H9 (cell line): ENCODE data around the gene BTBD6. TPM values are rescaled to one million over a fixed set of nuclear protein-coding genes. Genes with fewer than 3 reads are reported as not detected.

Experiments used
- DNase-seq: peaks from one replicate; pipeline ENCODE4 v3.0.0-alpha.2; 2017
- H2AFZ ChIP-seq: one replicate; pipeline ENCODE4 v1.6.1; 2013; ENCODE audit warnings: mild to moderate bottlenecking, low read length, control low read depth, moderate library complexity
- H2AK5ac ChIP-seq: 2 replicates; pipeline ENCODE4 v1.6.1; 2013; ENCODE audit warnings: low read length, control low read depth, mixed read lengths; ENCODE audit not compliant: insufficient read length
- H2BK120ac ChIP-seq: one replicate; pipeline ENCODE4 v1.6.1; 2013; ENCODE audit warnings: low read depth, mild to moderate bottlenecking, low read length, control low read depth, inconsistent platforms; ENCODE audit not compliant: poor library complexity, severe bottlenecking
- H2BK12ac ChIP-seq: 2 replicates; pipeline ENCODE4 v1.6.1; 2013; ENCODE audit warnings: low read length, control low read depth, mixed read lengths, low read depth; ENCODE audit not compliant: insufficient read length
- H2BK15ac ChIP-seq: 2 replicates; pipeline ENCODE4 v1.6.1; 2013; ENCODE audit warnings: low read depth, low read length, control low read depth
- H2BK20ac ChIP-seq: one replicate; pipeline ENCODE4 v1.6.1; 2013; ENCODE audit warnings: low read depth, mild to moderate bottlenecking, low read length, control low read depth, inconsistent platforms; ENCODE audit not compliant: poor library complexity, severe bottlenecking
- H2BK5ac ChIP-seq: 2 replicates; pipeline ENCODE4 v1.6.1; 2013; ENCODE audit warnings: low read length, control low read depth, mixed read lengths; ENCODE audit not compliant: insufficient read length
- H3K14ac ChIP-seq: 2 replicates; pipeline ENCODE4 v1.6.1; 2013; ENCODE audit warnings: low read length, control low read depth; ENCODE audit not compliant: insufficient read depth
- H3K18ac ChIP-seq: 2 replicates; pipeline ENCODE4 v1.6.1; 2013; ENCODE audit warnings: low read depth, mild to moderate bottlenecking, mixed read lengths, low read length, control low read depth; ENCODE audit not compliant: insufficient read length
- H3K23ac ChIP-seq: 2 replicates; pipeline ENCODE4 v1.6.1; 2013; ENCODE audit warnings: low read length, control low read depth, mixed read lengths, low read depth; ENCODE audit not compliant: insufficient read length
- H3K23me2 ChIP-seq: 2 replicates; pipeline ENCODE4 v1.6.1; 2013; ENCODE audit warnings: low read depth, mild to moderate bottlenecking, mixed read lengths, low read length, control low read depth; ENCODE audit not compliant: insufficient read length, poor library complexity, severe bottlenecking
- H3K27ac ChIP-seq: 2 replicates; pipeline ENCODE4 v1.5.1; 2013; ENCODE audit warnings: low read length, control low read depth, mixed read lengths, low read depth; ENCODE audit not compliant: insufficient read length
- H3K27me3 ChIP-seq: 2 replicates; pipeline ENCODE4 v1.6.1; 2013; ENCODE audit warnings: low read length, control low read depth, inconsistent platforms; ENCODE audit not compliant: insufficient read depth
- H3K4ac ChIP-seq: 2 replicates; pipeline ENCODE4 v1.6.1; 2013; ENCODE audit warnings: low read depth, mild to moderate bottlenecking, control low read depth, inconsistent platforms, low read length, moderate library complexity
- H3K4me1 ChIP-seq: 2 replicates; pipeline ENCODE4 v1.6.1; 2013; ENCODE audit warnings: low read length, control low read depth, inconsistent platforms; ENCODE audit not compliant: insufficient read depth
- H3K4me2 ChIP-seq: 2 replicates; pipeline ENCODE4 v1.6.1; 2013; ENCODE audit warnings: low read length, control low read depth, mixed read lengths; ENCODE audit not compliant: insufficient read length, insufficient read depth
- H3K56ac ChIP-seq: 2 replicates; pipeline ENCODE4 v1.6.1; 2013; ENCODE audit warnings: low read depth, mild to moderate bottlenecking, mixed read lengths, low read length, control low read depth; ENCODE audit not compliant: insufficient read length
- H3K79me1 ChIP-seq: 2 replicates; pipeline ENCODE4 v1.6.1; 2013; ENCODE audit warnings: low read depth, mild to moderate bottlenecking, moderate library complexity, low read length, control low read depth, inconsistent platforms; ENCODE audit not compliant: insufficient read depth, poor library complexity, severe bottlenecking
- H3K79me2 ChIP-seq: 2 replicates; pipeline ENCODE4 v1.6.1; 2013; ENCODE audit warnings: low read length, control low read depth, inconsistent platforms; ENCODE audit not compliant: insufficient read depth
- H3K9ac ChIP-seq: 2 replicates; pipeline ENCODE4 v1.6.1; 2013; ENCODE audit warnings: low read length, control low read depth, mixed read lengths; ENCODE audit not compliant: insufficient read length; ENCODE audit errors: extremely low read depth
- H3K9me3 ChIP-seq: one replicate; pipeline ENCODE4 v1.6.1; 2013; ENCODE audit warnings: low read depth, low read length, inconsistent platforms; ENCODE audit not compliant: control insufficient read depth
- H3T11ph ChIP-seq: one replicate; pipeline ENCODE4 v1.6.1; 2013; ENCODE audit warnings: mild to moderate bottlenecking, low read length, control low read depth, inconsistent platforms
- H4K20me1 ChIP-seq: one replicate; pipeline ENCODE4 v1.6.1; 2013; ENCODE audit not compliant: control insufficient read depth, insufficient read length, insufficient read depth
- H4K5ac ChIP-seq: 2 replicates; pipeline ENCODE4 v1.6.1; 2013; ENCODE audit warnings: low read depth, mild to moderate bottlenecking, mixed read lengths, low read length, control low read depth; ENCODE audit not compliant: insufficient read length
- H4K8ac ChIP-seq: replicated peaks from 2 replicates; pipeline ENCODE4 v1.6.1; 2013; ENCODE audit warnings: low read length, control low read depth, mixed read lengths, low read depth; ENCODE audit not compliant: insufficient read length
- H4K91ac ChIP-seq: 2 replicates; pipeline ENCODE4 v1.6.1; 2013; ENCODE audit warnings: low read depth, mild to moderate bottlenecking, moderate library complexity, mixed read lengths, low read length, control low read depth; ENCODE audit not compliant: insufficient read length
- H3K27ac Mint-ChIP-seq, 3 experiments: 2 replicates in 2 of 3; 3 replicates in 1 of 3; pipeline ENCODE4 v1.8.0; 2020 to 2021; ENCODE audit warnings: mixed read lengths in 3 of 3, mild to moderate bottlenecking in 1 of 3, moderate library complexity in 1 of 3
- H3K27me3 Mint-ChIP-seq: 2 replicates; pipeline ENCODE4 v1.8.0; 2021; ENCODE audit warnings: low read depth, mild to moderate bottlenecking, moderate library complexity, mixed read lengths
- H3K36me3 Mint-ChIP-seq, 3 experiments: 2 replicates in 2 of 3; 3 replicates in 1 of 3; pipeline ENCODE4 v1.8.0; 2020 to 2021; ENCODE audit warnings: low read depth in 3 of 3, mixed read lengths in 3 of 3; ENCODE audit not compliant: insufficient read depth in 1 of 3
- H3K4me1 Mint-ChIP-seq, 2 experiments: 2 replicates each; pipeline ENCODE4 v1.8.0; 2020; ENCODE audit warnings: mixed read lengths in 2 of 2
- H3K4me3 Mint-ChIP-seq, 2 experiments: 2 replicates in 1 of 2; 3 replicates in 1 of 2; pipeline ENCODE4 v1.8.0; 2020 to 2021; ENCODE audit warnings: mild to moderate bottlenecking in 2 of 2, mixed read lengths in 2 of 2, moderate library complexity in 1 of 2
- H3K9me3 Mint-ChIP-seq, 2 experiments: 2 replicates in 1 of 2; 3 replicates in 1 of 2; pipeline ENCODE4 v1.8.0; 2020; ENCODE audit warnings: mild to moderate bottlenecking in 2 of 2, mixed read lengths in 2 of 2, moderate library complexity in 1 of 2
- WGBS: extraction: QIAGEN DNeasy Blood & Tissue Kit; methylation state at CpG from one replicate; pipeline ENCODE4 v1.1.7; 2013; ENCODE audit warnings: missing lambda C conversion rate, low lambda C conversion rate, mixed read lengths; ENCODE audit not compliant: insufficient read length; ENCODE audit errors: extremely low coverage; 5-methylcytosine and 5-hydroxymethylcytosine counted together
- total RNA-seq: library from RNA; stranded (reverse); gene quantifications from 2 replicates; pipeline ENCODE4 v1.2.1, GENCODE V29; 2021
- TF ChIP-seq, protein P1 (sequence below): fragments of 200-600 bp; sonication (generic); conservative IDR thresholded peaks from 3 replicates; pipeline ENCODE4 v1.8.0; 2021; ENCODE audit warnings: antibody characterized with exemption, mild to moderate bottlenecking

Gene BTBD6
- total RNA-seq, 1 experiment from 2014 or later, result 23.3 TPM

DNA sequence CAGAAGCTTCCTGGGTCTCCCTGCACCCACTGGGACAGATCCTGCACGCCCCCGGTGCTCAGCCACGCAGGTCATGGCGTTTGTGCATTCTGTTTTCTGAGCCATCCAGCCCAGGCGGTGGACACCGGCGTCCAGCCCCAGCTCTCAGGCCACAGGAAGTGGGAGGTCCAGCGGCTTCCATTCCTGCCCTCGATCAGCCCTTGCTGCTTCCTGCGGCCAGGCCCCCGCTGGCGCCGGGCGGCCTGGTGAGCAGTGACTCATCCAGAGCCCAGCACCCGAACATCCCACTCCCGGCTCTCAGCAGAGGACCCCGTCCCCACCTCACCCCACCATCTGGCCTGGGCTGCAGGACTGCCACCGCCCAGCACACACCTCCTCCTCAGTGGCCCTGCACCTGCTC lies 49.2 kb upstream of the BTBD6 start:
- Histone ChIP-seq H4K20me1 (no peaks in the 10 kb centered on the region), H2BK12ac (no peak overlapping the region), H3K79me2 (no peaks in the 10 kb centered on the region), H2BK120ac (no peak overlapping the region), H3K27me3 (no peaks in the 10 kb centered on the region; the same call in 1 of the 2 replicates), H2BK20ac (no peak overlapping the region), H2BK15ac (no peak overlapping the region), H2AK5ac (no peak overlapping the region), H3K4ac (no peak overlapping the region), H3K18ac (no peak overlapping the region), H3K56ac (no peak overlapping the region), H3K79me1 (no peaks in the 10 kb centered on the region), H3K4me2 (no peak overlapping the region), H2BK5ac (no peak overlapping the region), H2AFZ (no peak overlapping the region), H4K5ac (no peak overlapping the region), H3K9ac (no peak overlapping the region), H3K27ac (no peak overlapping the region), H3K14ac (no peak overlapping the region), H4K8ac (no peak overlapping the region), H3K4me1 (no peaks in the 10 kb centered on the region; the same call in 1 of the 2 replicates), H3K9me3 (no peaks in the 10 kb centered on the region), H4K91ac (no peak overlapping the region), H3K23ac (no peak overlapping the region), H3K23me2 (no peaks in the 10 kb centered on the region), H3T11ph (no peak overlapping the region)
- Mint-ChIP-seq H3K9me3 (no peaks in the 10 kb centered on the region), H3K36me3 (no peaks in the 10 kb centered on the region), H3K4me1 (peaks cover 13 to 16% of the 10 kb centered on the region in 2 experiments), H3K27me3 (peaks cover 40% of the 10 kb centered on the region), H3K27ac (no peak overlapping the region; a peak in 1 of 7 replicates), H3K4me3 (no peak overlapping the region)
- TF ChIP-seq, protein P1, sequence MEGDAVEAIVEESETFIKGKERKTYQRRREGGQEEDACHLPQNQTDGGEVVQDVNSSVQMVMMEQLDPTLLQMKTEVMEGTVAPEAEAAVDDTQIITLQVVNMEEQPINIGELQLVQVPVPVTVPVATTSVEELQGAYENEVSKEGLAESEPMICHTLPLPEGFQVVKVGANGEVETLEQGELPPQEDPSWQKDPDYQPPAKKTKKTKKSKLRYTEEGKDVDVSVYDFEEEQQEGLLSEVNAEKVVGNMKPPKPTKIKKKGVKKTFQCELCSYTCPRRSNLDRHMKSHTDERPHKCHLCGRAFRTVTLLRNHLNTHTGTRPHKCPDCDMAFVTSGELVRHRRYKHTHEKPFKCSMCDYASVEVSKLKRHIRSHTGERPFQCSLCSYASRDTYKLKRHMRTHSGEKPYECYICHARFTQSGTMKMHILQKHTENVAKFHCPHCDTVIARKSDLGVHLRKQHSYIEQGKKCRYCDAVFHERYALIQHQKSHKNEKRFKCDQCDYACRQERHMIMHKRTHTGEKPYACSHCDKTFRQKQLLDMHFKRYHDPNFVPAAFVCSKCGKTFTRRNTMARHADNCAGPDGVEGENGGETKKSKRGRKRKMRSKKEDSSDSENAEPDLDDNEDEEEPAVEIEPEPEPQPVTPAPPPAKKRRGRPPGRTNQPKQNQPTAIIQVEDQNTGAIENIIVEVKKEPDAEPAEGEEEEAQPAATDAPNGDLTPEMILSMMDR, result no peak
- WGBS, result no CpG with 5 or more reads among the region's 18 CpGs
- no peak for DNase-seq
